Activated naive CD8-positive, alpha-beta T cell treated with anti-CD3 and anti-CD28 coated beads for 36 hours (primary cell): ENCODE data around the gene SPDYE4. TPM values are rescaled to one million over a fixed set of nuclear protein-coding genes. Genes with fewer than 3 reads are reported as not detected.

ENCODE experiments used
- DNase-seq: peaks from one replicate; pipeline ENCODE4 v3.0.0; 2021
- H3K27ac Mint-ChIP-seq: one replicate; pipeline ENCODE4 v1.8.0; 2022; ENCODE audit warnings: mild to moderate bottlenecking, moderate library complexity, mixed read lengths
- H3K27me3 Mint-ChIP-seq: one replicate; pipeline ENCODE4 v1.8.0; 2022; ENCODE audit warnings: mild to moderate bottlenecking, mixed read lengths
- H3K36me3 Mint-ChIP-seq: one replicate; pipeline ENCODE4 v1.8.0; 2021; ENCODE audit warnings: mild to moderate bottlenecking, mixed read lengths
- H3K4me1 Mint-ChIP-seq: one replicate; pipeline ENCODE4 v1.8.0; 2021; ENCODE audit warnings: mixed read lengths
- H3K4me3 Mint-ChIP-seq: one replicate; pipeline ENCODE4 v1.8.0; 2022; ENCODE audit warnings: mild to moderate bottlenecking, moderate library complexity, mixed read lengths
- H3K9me3 Mint-ChIP-seq: one replicate; pipeline ENCODE4 v1.8.0; 2022; ENCODE audit warnings: mixed read lengths
- total RNA-seq, 2 experiments: library from RNA; stranded (reverse); gene quantifications; one replicate each; pipeline ENCODE4 v1.2.3, GENCODE V29; 2021

Gene SPDYE4
- total RNA-seq, 2 experiments from 2014 or later, result not detected

- Mint-ChIP-seq H3K27ac (no peak overlapping the region), H3K27me3 (peaks cover 3% of the 10 kb centered on the region), H3K36me3 (no peaks in the 10 kb centered on the region), H3K4me3 (no peak overlapping the region), H3K4me1 (no peaks in the 10 kb centered on the region), H3K9me3 (no peaks in the 10 kb centered on the region)
- DNase-seq, result no peak
Measured at GRCh38 chr17:8753976-8754440, 4.3 kb downstream of the SPDYE4 start.

GRCh38 chr17:8753136-8753975, 5.0 kb downstream of the SPDYE4 start:
- Mint-ChIP-seq H3K27ac (no peak overlapping the region), H3K4me3 (no peak overlapping the region), H3K4me1 (peaks cover 2% of the 10 kb centered on the region), H3K9me3 (peaks cover 1% of the 10 kb centered on the region), H3K27me3 (peaks cover 3% of the 10 kb centered on the region), H3K36me3 (no peaks in the 10 kb centered on the region)
- DNase-seq, result no peak

GRCh38 chr17:8749616-8750015, 8.7 kb downstream of the SPDYE4 start:
- Mint-ChIP-seq H3K9me3 (peaks cover 6% of the 10 kb centered on the region), H3K27ac (no peak overlapping the region), H3K4me1 (peaks cover 11% of the 10 kb centered on the region), H3K36me3 (no peaks in the 10 kb centered on the region), H3K27me3 (peaks cover 2% of the 10 kb centered on the region), H3K4me3 (no peak overlapping the region)
- no peak for DNase-seq

GRCh38 chr17:8747742-8748141, 10.6 kb downstream of the SPDYE4 start:
- H3K36me3 Mint-ChIP-seq, result no peaks in the 10 kb centered on the region
- no peaks in the 10 kb centered on the region for H3K27me3 Mint-ChIP-seq
- no peak overlapping the region for H3K4me3 Mint-ChIP-seq
- H3K27ac Mint-ChIP-seq, result no peak overlapping the region
- DNase-seq, result no peak
- H3K9me3 Mint-ChIP-seq, result peaks cover 6% of the 10 kb centered on the region
- peaks cover 11% of the 10 kb centered on the region for H3K4me1 Mint-ChIP-seq

GRCh38 chr17:8746501-8747236, 11.7 kb downstream of the SPDYE4 start:
- Mint-ChIP-seq H3K4me1 (peaks cover 11% of the 10 kb centered on the region), H3K27ac (peak overlapping the region; percentile 57), H3K9me3 (peaks cover 6% of the 10 kb centered on the region), H3K36me3 (no peaks in the 10 kb centered on the region), H3K27me3 (no peaks in the 10 kb centered on the region), H3K4me3 (peak overlapping the region; percentile 80)
- no peak for DNase-seq

GRCh38 chr17:8745586-8746500, 12.5 kb downstream of the SPDYE4 start:
- H3K27me3 Mint-ChIP-seq, result no peaks in the 10 kb centered on the region
- peak overlapping the region; percentile 84 for H3K27ac Mint-ChIP-seq

GRCh38 chr17:8744086-8744785, 14.1 kb downstream of the SPDYE4 start:
- Mint-ChIP-seq H3K4me3 (peak overlapping the region; percentile 37), H3K4me1 (peaks cover 21% of the 10 kb centered on the region), H3K27me3 (no peaks in the 10 kb centered on the region), H3K9me3 (peaks cover 6% of the 10 kb centered on the region), H3K36me3 (peaks cover 2% of the 10 kb centered on the region), H3K27ac (peak overlapping the region; percentile 54)
- DNase-seq, result no peak

More at GRCh38 chr17:8745586-8746500, 12.5 kb downstream of the SPDYE4 start:
- Mint-ChIP-seq H3K36me3 (no peaks in the 10 kb centered on the region), H3K9me3 (peaks cover 6% of the 10 kb centered on the region), H3K4me1 (peaks cover 13% of the 10 kb centered on the region), H3K4me3 (peak overlapping the region; percentile 83)
- DNase-seq, result peak; percentile 79

GRCh38 chr17:8742819-8743218, 15.5 kb downstream of the SPDYE4 start:
- Mint-ChIP-seq H3K27ac (no peak overlapping the region), H3K27me3 (no peaks in the 10 kb centered on the region), H3K9me3 (peaks cover 2% of the 10 kb centered on the region), H3K36me3 (peaks cover 2% of the 10 kb centered on the region), H3K4me3 (no peak overlapping the region), H3K4me1 (peaks cover 21% of the 10 kb centered on the region)
- no peak for DNase-seq

- no peak for DNase-seq
Measured at GRCh38 chr17:8742274-8742673, 16.1 kb downstream of the SPDYE4 start.

GRCh38 chr17:8741771-8742170, 16.6 kb downstream of the SPDYE4 start:
- no peak overlapping the region for H3K4me3 Mint-ChIP-seq

More at GRCh38 chr17:8742274-8742673, 16.1 kb downstream of the SPDYE4 start:
- Mint-ChIP-seq H3K9me3 (no peaks in the 10 kb centered on the region), H3K4me1 (peaks cover 19% of the 10 kb centered on the region), H3K27ac (no peak overlapping the region), H3K4me3 (no peak overlapping the region), H3K36me3 (peaks cover 2% of the 10 kb centered on the region), H3K27me3 (no peaks in the 10 kb centered on the region)

GRCh38 chr17:8741366-8741765, 17.0 kb downstream of the SPDYE4 start:
- no peak overlapping the region for H3K27ac Mint-ChIP-seq
- H3K36me3 Mint-ChIP-seq, result peaks cover 2% of the 10 kb centered on the region
- H3K27me3 Mint-ChIP-seq, result no peaks in the 10 kb centered on the region
- no peaks in the 10 kb centered on the region for H3K9me3 Mint-ChIP-seq
- H3K4me1 Mint-ChIP-seq, result peaks cover 18% of the 10 kb centered on the region
- no peak for DNase-seq
- no peak overlapping the region for H3K4me3 Mint-ChIP-seq

More at GRCh38 chr17:8741771-8742170, 16.6 kb downstream of the SPDYE4 start:
- Mint-ChIP-seq H3K27me3 (no peaks in the 10 kb centered on the region), H3K27ac (no peak overlapping the region), H3K36me3 (peaks cover 2% of the 10 kb centered on the region), H3K9me3 (no peaks in the 10 kb centered on the region), H3K4me1 (peaks cover 19% of the 10 kb centered on the region)
- DNase-seq, result no peak

GRCh38 chr17:8740486-8740885, 17.9 kb downstream of the SPDYE4 start:
- H3K4me1 Mint-ChIP-seq, result peaks cover 15% of the 10 kb centered on the region
- peak overlapping the region; percentile 58 for H3K27ac Mint-ChIP-seq
- H3K4me3 Mint-ChIP-seq, result peak overlapping the region; percentile 52
- no peaks in the 10 kb centered on the region for H3K27me3 Mint-ChIP-seq
- no peaks in the 10 kb centered on the region for H3K9me3 Mint-ChIP-seq
- H3K36me3 Mint-ChIP-seq, result peaks cover 2% of the 10 kb centered on the region
- DNase-seq, result peak; percentile 47

- no peaks in the 10 kb centered on the region for H3K9me3 Mint-ChIP-seq
- H3K4me3 Mint-ChIP-seq, result peak overlapping the region; percentile 40
- H3K36me3 Mint-ChIP-seq, result peaks cover 2% of the 10 kb centered on the region
- no peaks in the 10 kb centered on the region for H3K27me3 Mint-ChIP-seq
- no peak for DNase-seq
- peaks cover 12% of the 10 kb centered on the region for H3K4me1 Mint-ChIP-seq
- no peak overlapping the region for H3K27ac Mint-ChIP-seq
Measured at GRCh38 chr17:8739097-8739496, 19.2 kb downstream of the SPDYE4 start.

- Mint-ChIP-seq H3K27ac (no peak overlapping the region), H3K27me3 (no peaks in the 10 kb centered on the region), H3K4me1 (peaks cover 12% of the 10 kb centered on the region), H3K4me3 (no peak overlapping the region), H3K36me3 (peaks cover 2% of the 10 kb centered on the region), H3K9me3 (no peaks in the 10 kb centered on the region)
- no peak for DNase-seq
Measured at GRCh38 chr17:8736796-8737195, 21.6 kb downstream of the SPDYE4 start.
